HCT116 (cell line): ENCODE measurements around the gene GALT. TPM values are rescaled to one million over a fixed set of nuclear protein-coding genes. Genes with fewer than 3 reads are reported as not detected.

Experiments used
- ATAC-seq: fragments of 200-7000 bp; cut with Tn5 transposase; 2 replicates; pipeline ENCODE4 v1.9.1; 2020; ENCODE audit warnings: mild to moderate bottlenecking, moderate library complexity
- BruUV-seq: library from RNA; stranded (reverse); fragments of 400-500 nt; replicated peaks from 2 replicates; lab custom pipeline; 2021; lab: Mats Ljungman, UMichigan
- CTCF ChIA-PET: fragments of 300-600 bp; sonication (Branson Sonifier 250); formaldehyde crosslinking; loops from one replicate; lab custom pipeline; 2021; ENCODE audit warnings: antibody characterized with exemption; lab: Charles Lee
- POLR2A ChIA-PET: fragments of 300-600, 350-600 bp; sonication (Branson Sonifier 250); formaldehyde crosslinking; loops from one replicate; lab custom pipeline; 2021; ENCODE audit warnings: antibody characterized with exemption; lab: Charles Lee
- RAD21 ChIA-PET, 2 experiments: fragments of 300-600 bp; sonication (Branson Sonifier 250); formaldehyde crosslinking; loops; one replicate each; lab custom pipeline; 2023; ENCODE audit warnings: low total read pairs in 2 of 2; ENCODE audit not compliant: uncharacterized antibody in 2 of 2, unreplicated experiment in 2 of 2, low non-redundant PET in 1 of 2; lab: Charles Lee
- DNase-seq: peaks from one replicate; pipeline ENCODE4 v3.0.0-alpha.2; 2010; ENCODE audit warnings: low read depth, low spot score
- H2AFZ ChIP-seq: fragments of 200-600 bp; shearing (Covaris generic), sonication (generic); 2 replicates; pipeline ENCODE4 v1.6.1; 2017; ENCODE audit warnings: low read depth, mixed run types, mixed read lengths, antibody characterized with exemption, low read length; ENCODE audit not compliant: poor library complexity, severe bottlenecking
- H3K27ac ChIP-seq: 2 replicates; pipeline ENCODE4 v1.5.1; 2012; ENCODE audit warnings: low read depth, low read length
- H3K27me3 ChIP-seq: fragments of 200-600 bp; sonication (generic); 2 replicates; pipeline ENCODE4 v1.6.1; 2016; ENCODE audit warnings: mixed run types, low read length, mixed read lengths; ENCODE audit not compliant: insufficient read depth
- H3K36me3 ChIP-seq, 2 experiments: fragments of 200-500 bp in 1 of 2; fragments of 200-600 bp in 1 of 2; sonication (Bioruptor generic) in 1 of 2; sonication (generic) in 1 of 2; 2 replicates each; pipeline versions ENCODE4 v1.5.1 to v1.6.1; 2014 to 2016; ENCODE audit warnings: low read length in 2 of 2, inconsistent platforms in 1 of 2, mixed read lengths in 1 of 2, mixed run types in 1 of 2; ENCODE audit not compliant: insufficient read depth in 2 of 2, control insufficient read depth in 1 of 2
- H3K4me1 ChIP-seq, 2 experiments: fragments of 200-600 bp in 1 of 2; sonication (generic) in 1 of 2; 2 replicates each; pipeline versions ENCODE4 v1.5.1 to v1.6.1; 2012 to 2017; ENCODE audit warnings: low read length in 2 of 2, inconsistent platforms in 1 of 2, mild to moderate bottlenecking in 1 of 2, mixed read lengths in 1 of 2, mixed run types in 1 of 2, moderate library complexity in 1 of 2; ENCODE audit not compliant: insufficient read depth in 2 of 2, control insufficient read depth in 1 of 2
- H3K4me2 ChIP-seq: fragments of 200-600 bp; sonication (generic); 2 replicates; pipeline ENCODE4 v1.6.1; 2017; ENCODE audit warnings: mixed run types, low read length, mixed read lengths
- H3K4me3 ChIP-seq, 2 experiments: fragments of 200-600 bp in 1 of 2; sonication (generic) in 1 of 2; replicated peaks in 1 of 2; 2 replicates each; pipeline ENCODE4 v1.5.1; 2011 to 2016; ENCODE audit warnings: low read length in 2 of 2, control low read depth in 1 of 2, low read depth in 1 of 2, mild to moderate bottlenecking in 1 of 2, mixed read lengths in 1 of 2, mixed run types in 1 of 2
- H3K79me2 ChIP-seq: fragments of 200-600 bp; sonication (generic); 2 replicates; pipeline ENCODE4 v1.6.1; 2017; ENCODE audit warnings: mild to moderate bottlenecking, mixed run types, low read length, moderate library complexity, mixed read lengths; ENCODE audit not compliant: insufficient read depth
- H3K9ac ChIP-seq: fragments of 200-600 bp; sonication (generic); 2 replicates; pipeline ENCODE4 v1.6.1; 2016; ENCODE audit warnings: low read length, mixed read lengths
- H3K9me2 ChIP-seq: fragments of 200-600 bp; sonication (generic), shearing (Covaris generic); 2 replicates; pipeline ENCODE4 v1.6.1; 2017; ENCODE audit warnings: mixed run types, mild to moderate bottlenecking, moderate library complexity; ENCODE audit not compliant: insufficient read depth
- H3K9me3 ChIP-seq, 2 experiments: fragments of 200-500 bp in 1 of 2; fragments of 200-600 bp in 1 of 2; sonication (Bioruptor generic) in 1 of 2; sonication (generic) in 1 of 2; 2 replicates each; pipeline ENCODE4 v1.6.1; 2014 to 2017; ENCODE audit warnings: low read length in 2 of 2, mixed read lengths in 2 of 2, inconsistent platforms in 1 of 2, low read depth in 1 of 2, mild to moderate bottlenecking in 1 of 2, mixed run types in 1 of 2, moderate library complexity in 1 of 2; ENCODE audit not compliant: control insufficient read depth in 1 of 2, insufficient read depth in 1 of 2
- H4K20me1 ChIP-seq: fragments of 200-600 bp; sonication (generic), shearing (Covaris generic); 2 replicates; pipeline ENCODE4 v1.6.1; 2017; ENCODE audit warnings: mixed run types, mild to moderate bottlenecking, moderate library complexity; ENCODE audit not compliant: insufficient read depth
- ATF3 ChIP-seq: IDR thresholded peaks from 2 replicates; pipeline ENCODE4 v1.6.1; 2012
- CTCF ChIP-seq, 3 experiments: fragments of 200-600 bp in 1 of 3; sonication (generic) in 1 of 3; IDR thresholded peaks in 2 of 3; conservative IDR thresholded peaks in 1 of 3; 2 replicates each; pipeline ENCODE4 v1.5.1; 2012 to 2017; ENCODE audit warnings: low read depth in 2 of 3, low read length in 2 of 3, antibody characterized with exemption in 1 of 3, borderline replicate concordance in 1 of 3, control low read depth in 1 of 3, mild to moderate bottlenecking in 1 of 3, mixed read lengths in 1 of 3, mixed run types in 1 of 3, moderate library complexity in 1 of 3; ENCODE audit not compliant: insufficient read depth in 1 of 3
- EGR1 ChIP-seq: IDR thresholded peaks from 2 replicates; pipeline ENCODE4 v1.6.1; 2012; ENCODE audit warnings: low read depth
- ELF1 ChIP-seq: IDR thresholded peaks from 2 replicates; pipeline ENCODE4 v1.6.1; 2012; ENCODE audit warnings: low read depth, borderline replicate concordance
- EZH2 ChIP-seq: fragments of 200-600 bp; sonication (generic); IDR thresholded peaks from 2 replicates; pipeline ENCODE4 v1.6.1; 2017; ENCODE audit warnings: antibody characterized with exemption, mixed run types
- EZH2phosphoT487 ChIP-seq: fragments of 200-600 bp; IDR thresholded peaks from 2 replicates; pipeline ENCODE4 v1.6.1; 2018; ENCODE audit warnings: antibody characterized with exemption, borderline replicate concordance
- JUND ChIP-seq: IDR thresholded peaks from 2 replicates; pipeline ENCODE4 v1.6.1; 2012
- MAX ChIP-seq: IDR thresholded peaks from 2 replicates; pipeline ENCODE4 v1.6.1; 2012
- POLR2A ChIP-seq: IDR thresholded peaks from 2 replicates; pipeline ENCODE4 v1.7.0; 2011; ENCODE audit warnings: borderline replicate concordance; ENCODE audit not compliant: insufficient read depth, insufficient read length; ENCODE audit errors: extremely low read depth
- POLR2AphosphoS5 ChIP-seq: IDR thresholded peaks from 2 replicates; pipeline ENCODE4 v1.6.1; 2011; ENCODE audit warnings: mild to moderate bottlenecking, low read depth, low read length, moderate library complexity
- RAD21 ChIP-seq: IDR thresholded peaks from 2 replicates; pipeline ENCODE4 v1.6.1; 2012; ENCODE audit warnings: low read depth, mild to moderate bottlenecking
- SIN3A ChIP-seq: IDR thresholded peaks from 2 replicates; pipeline ENCODE4 v1.6.1; 2012; ENCODE audit warnings: low read depth
- SP1 ChIP-seq: IDR thresholded peaks from 2 replicates; pipeline ENCODE4 v1.6.1; 2012; ENCODE audit warnings: low read depth
- SRF ChIP-seq: IDR thresholded peaks from 2 replicates; pipeline ENCODE4 v1.6.1; 2012; ENCODE audit warnings: low read depth
- YY1 ChIP-seq: IDR thresholded peaks from 2 replicates; pipeline ENCODE4 v1.6.1; 2011; ENCODE audit warnings: low read length, low read depth, moderate library complexity, mild to moderate bottlenecking; ENCODE audit not compliant: insufficient replicate concordance; ENCODE audit errors: extremely low read depth
- ZFX ChIP-seq: fragments of 450-650 bp; IDR thresholded peaks from 2 replicates; pipeline ENCODE4 v1.6.1; 2017
- ZNF274 ChIP-seq: fragments of 200-500 bp; sonication (Bioruptor generic); IDR thresholded peaks from 2 replicates; pipeline ENCODE4 v1.6.1; 2014; ENCODE audit warnings: mild to moderate bottlenecking, low read depth, low read length, inconsistent platforms
- intact Hi-C: fragments of 100-400 bp; cut with micrococcal nuclease; formaldehyde crosslinking; loops from 2 replicates; pipeline ENCODE4 v1.10.0; 2022
- total RNA-seq: library from RNA; stranded (reverse); gene quantifications from one replicate; pipeline ENCODE4 v1.2.1, GENCODE V29; 2021; ENCODE audit not compliant: unreplicated experiment

GALT gene
- total RNA-seq, 1 experiment from 2014 or later, result 28.2 TPM

- CTCF ChIA-PET, result interaction anchor here (1.9 kb wide), 1 partner anchor 10 kb away, joined by 4 read pairs; the partner anchor contains the start of gene DCTN3
- H2AFZ ChIP-seq, result no peak overlapping the region
- no peak overlapping the region for H3K27ac ChIP-seq
- H3K4me1 ChIP-seq, result peaks cover 8 to 38% of the 10 kb centered on the region in 2 experiments
- peaks cover 7% of the 10 kb centered on the region for H3K79me2 ChIP-seq
- H3K9me2 ChIP-seq, result no peaks in the 10 kb centered on the region
- TF ChIP-seq EGR1 (no peak), ZNF274 (no peak), POLR2AphosphoS5 (no peak), JUND (no peak), EZH2 (no peak), EZH2phosphoT487 (no peak), ZFX (no peak), POLR2A (no peak), SIN3A (no peak), RAD21 (no peak)
- H3K4me3 ChIP-seq, result no peak overlapping the region
- RAD21 ChIA-PET, result no interaction called here
- DNase-seq (no peak), ATAC-seq (no peak)
- H4K20me1 ChIP-seq, result no peaks in the 10 kb centered on the region
- H3K9ac ChIP-seq, result no peak overlapping the region
- POLR2A ChIA-PET, result interaction anchor here (1.5 kb wide), 1 partner anchor 10 kb away, joined by 3 read pairs; the partner anchor contains the start of gene DCTN3
- H3K9me3 ChIP-seq, result no peaks in the 10 kb centered on the region
- no peak overlapping the region for H3K4me2 ChIP-seq
- intact Hi-C loops, result no loop called here
- peaks cover 0 to 9% of the 10 kb centered on the region in 2 experiments; a peak in 2 of 4 replicates for H3K36me3 ChIP-seq
- H3K27me3 ChIP-seq, result peaks cover 8% of the 10 kb centered on the region; the same call in 1 of the 2 replicates
- BruUV-seq, result no TSS peak
Observed at GRCh38 chr9:34630402-34631154, 15.9 kb upstream of the GALT start.

DNA sequence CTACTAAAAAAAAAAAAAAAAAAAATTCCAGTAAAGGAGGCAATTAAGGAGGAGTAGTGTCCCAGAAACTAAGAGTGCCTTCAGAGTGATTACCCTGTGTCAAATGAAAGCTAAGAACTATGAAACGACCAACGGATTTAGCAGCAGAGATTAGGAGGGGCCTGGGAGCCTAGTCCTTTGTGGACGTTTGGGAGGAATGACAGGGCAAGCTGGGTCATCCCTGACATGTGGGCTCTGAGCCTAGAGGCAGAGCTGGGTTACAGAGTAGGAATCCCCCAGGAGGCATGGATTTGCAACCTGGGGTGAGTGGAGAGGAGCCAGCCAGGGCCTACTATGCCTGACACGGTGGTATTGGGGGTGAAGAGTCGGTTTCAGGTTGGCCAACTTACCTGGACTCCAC, 13.3 kb upstream of the GALT start:
- intact Hi-C loops, result no loop called here
- ATAC-seq, result no peak
- Histone ChIP-seq H3K27ac (no peak overlapping the region), H2AFZ (no peak overlapping the region), H3K36me3 (peaks cover 0 to 12% of the 10 kb centered on the region in 2 experiments; a peak in 2 of 4 replicates), H3K9me3 (no peaks in the 10 kb centered on the region), H3K79me2 (peaks cover 27% of the 10 kb centered on the region), H3K4me2 (no peak overlapping the region), H3K9me2 (no peaks in the 10 kb centered on the region), H3K27me3 (peaks cover 4% of the 10 kb centered on the region; the same call in 1 of the 2 replicates), H3K4me3 (no peak overlapping the region), H3K9ac (no peak overlapping the region), H3K4me1 (peaks cover 11 to 45% of the 10 kb centered on the region in 2 experiments), H4K20me1 (no peaks in the 10 kb centered on the region)
- ChIA-PET POLR2A (interaction anchor here (0.8 to 1.6 kb wide), 2 partner anchors 12 to 13 kb away, joined by 3 to 7 read pairs; partner anchors contain the start of gene DCTN3), CTCF (interaction anchor here (1.0 to 2.5 kb wide), 11 partner anchors 10 to 85 kb away, joined by 3 to 21 read pairs (median 6); partner anchors contain the start of genes GALT and RPP25L), RAD21 (no interaction called here)
- TF ChIP-seq EZH2 (no peak), CTCF (IDR thresholded peaks at IDR 0.05 in 2 of 3, conservative IDR thresholded peaks at IDR 0.05 in 1 of 3; ENCODE audit: borderline replicate concordance in 1 of 3, insufficient read depth in 1 of 3, low read depth in 2 of 3, low read length in 2 of 3) (no peak), SP1 (no peak), EZH2phosphoT487 (no peak), MAX (no peak), SRF (no peak), YY1 (no peak), ELF1 (no peak), ATF3 (no peak)
- no peak for DNase-seq
- BruUV-seq, result no TSS peak
